Measurements from ENCODE around the gene ADAMTSL1.
A peak's percentile ranks its signal among the peaks of the same experiment; 100 is the strongest.

The ADAMTSL1 gene

DNA sequence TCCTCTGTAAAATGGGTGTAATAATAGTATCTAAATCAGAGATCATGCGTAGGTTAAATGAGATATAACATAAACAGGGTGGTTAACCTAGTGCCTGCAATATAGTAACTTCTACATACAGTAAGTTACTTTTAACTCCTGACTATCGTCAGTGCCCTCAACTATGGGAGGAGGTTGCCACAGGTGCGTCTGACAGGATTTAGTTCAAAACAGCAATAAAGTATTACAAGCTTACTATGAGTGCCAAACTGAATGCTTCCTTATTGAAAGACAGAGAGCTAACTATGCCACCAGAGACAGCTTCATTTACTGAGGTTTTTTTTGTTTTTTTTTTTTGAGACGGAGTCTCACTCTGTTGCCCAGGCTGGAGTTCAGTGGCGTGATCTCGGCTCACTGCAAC, 209.0 kb downstream of the ADAMTSL1 start:
- H3K4me3 ChIP-seq (ENCODE audit: low read length), result no peak overlapping the region
- TF ChIP-seq, protein P1, sequence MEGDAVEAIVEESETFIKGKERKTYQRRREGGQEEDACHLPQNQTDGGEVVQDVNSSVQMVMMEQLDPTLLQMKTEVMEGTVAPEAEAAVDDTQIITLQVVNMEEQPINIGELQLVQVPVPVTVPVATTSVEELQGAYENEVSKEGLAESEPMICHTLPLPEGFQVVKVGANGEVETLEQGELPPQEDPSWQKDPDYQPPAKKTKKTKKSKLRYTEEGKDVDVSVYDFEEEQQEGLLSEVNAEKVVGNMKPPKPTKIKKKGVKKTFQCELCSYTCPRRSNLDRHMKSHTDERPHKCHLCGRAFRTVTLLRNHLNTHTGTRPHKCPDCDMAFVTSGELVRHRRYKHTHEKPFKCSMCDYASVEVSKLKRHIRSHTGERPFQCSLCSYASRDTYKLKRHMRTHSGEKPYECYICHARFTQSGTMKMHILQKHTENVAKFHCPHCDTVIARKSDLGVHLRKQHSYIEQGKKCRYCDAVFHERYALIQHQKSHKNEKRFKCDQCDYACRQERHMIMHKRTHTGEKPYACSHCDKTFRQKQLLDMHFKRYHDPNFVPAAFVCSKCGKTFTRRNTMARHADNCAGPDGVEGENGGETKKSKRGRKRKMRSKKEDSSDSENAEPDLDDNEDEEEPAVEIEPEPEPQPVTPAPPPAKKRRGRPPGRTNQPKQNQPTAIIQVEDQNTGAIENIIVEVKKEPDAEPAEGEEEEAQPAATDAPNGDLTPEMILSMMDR (IDR thresholded peaks at IDR 0.05; ENCODE audit: insufficient read depth, low read depth, low read length, missing control alignments), result no peak

DNA sequence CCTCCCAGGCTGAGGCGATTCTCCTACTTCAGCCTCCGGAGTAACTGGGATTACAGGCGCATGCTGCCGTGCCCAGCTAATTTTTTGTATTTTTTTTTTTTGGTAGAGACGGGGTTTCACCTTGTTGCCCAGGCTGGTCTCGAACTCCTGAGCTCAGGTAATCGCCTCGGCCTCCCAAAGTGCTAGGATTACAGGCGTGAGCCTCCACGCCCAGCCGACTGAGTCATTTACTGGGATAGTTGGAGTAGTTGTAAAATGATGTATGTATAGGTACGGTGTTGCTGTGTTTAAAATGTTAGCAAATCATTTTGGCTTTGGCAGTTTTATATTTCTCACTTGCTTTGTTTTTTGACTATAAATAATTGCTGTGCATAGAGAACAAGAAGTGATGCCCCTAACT, 209.4 kb downstream of the ADAMTSL1 start:
- DNase-seq (ENCODE audit: low read depth), result no peak
- H3K4me3 ChIP-seq (ENCODE audit: low read length), result no peak overlapping the region
- TF ChIP-seq, protein P1 (IDR thresholded peaks at IDR 0.05; ENCODE audit: insufficient read depth, low read depth, low read length, missing control alignments), result no peak

More for the DNA sequence above, 209.0 kb downstream of the ADAMTSL1 start:
- DNase-seq (ENCODE audit: low read depth), result no peak

DNA sequence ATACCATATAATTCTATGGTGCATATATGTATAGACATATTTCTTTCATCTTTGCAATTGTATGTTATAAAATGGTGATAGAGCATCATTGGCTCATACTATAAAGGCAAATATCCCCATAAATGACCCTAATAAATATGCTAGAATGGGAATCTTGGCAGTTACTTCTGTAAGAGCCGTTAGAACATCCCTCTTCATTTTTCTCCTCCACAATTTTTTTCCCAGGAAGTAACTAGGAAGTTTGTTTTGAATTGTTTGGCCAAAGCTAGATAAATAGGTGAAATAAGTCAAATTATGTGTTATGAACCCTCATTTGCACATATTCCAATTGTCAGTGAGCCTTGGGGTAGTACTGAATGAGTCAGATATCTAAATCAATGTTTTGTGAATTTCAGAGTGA, 209.9 kb downstream of the ADAMTSL1 start:
- no peak for DNase-seq (ENCODE audit: low read depth)
- TF ChIP-seq, protein P1 (IDR thresholded peaks at IDR 0.05; ENCODE audit: insufficient read depth, low read depth, low read length, missing control alignments), result no peak

DNA sequence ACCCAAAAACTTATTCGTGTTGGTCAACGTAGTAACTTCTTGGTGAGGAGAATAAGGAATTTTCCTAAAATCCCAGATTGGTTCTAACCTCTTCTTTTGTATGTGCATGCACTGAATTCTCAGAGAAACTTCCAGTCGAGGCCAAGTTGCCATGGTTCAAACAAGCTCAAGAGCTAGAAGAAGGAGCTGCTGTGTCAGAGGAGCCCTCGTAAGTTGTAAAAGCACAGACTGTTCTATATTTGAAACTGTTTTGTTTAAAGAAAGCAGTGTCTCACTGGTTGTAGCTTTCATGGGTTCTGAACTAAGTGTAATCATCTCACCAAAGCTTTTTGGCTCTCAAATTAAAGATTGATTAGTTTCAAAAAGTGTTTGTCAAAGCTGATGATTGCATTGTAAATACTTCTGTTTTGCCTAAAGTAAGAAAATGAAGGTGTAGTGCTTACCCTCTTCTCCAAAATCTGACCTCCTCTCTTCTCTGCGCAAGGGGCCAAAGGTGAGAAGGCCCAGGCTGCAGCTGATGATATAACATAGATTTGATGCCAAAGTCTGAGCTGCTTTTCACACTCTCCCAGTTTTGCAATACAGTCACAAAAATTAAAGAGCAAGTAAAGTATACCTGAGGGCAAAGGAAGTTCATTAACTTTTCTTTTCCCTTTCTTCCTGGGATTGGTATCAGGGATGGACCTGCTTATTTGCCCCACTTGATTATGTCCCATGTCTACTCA, 210.8 kb downstream of the ADAMTSL1 start:
- no peak for DNase-seq (ENCODE audit: low read depth)
- no peak overlapping the region for H3K4me3 ChIP-seq (ENCODE audit: low read length)
- TF ChIP-seq, protein P1 (IDR thresholded peaks at IDR 0.05; ENCODE audit: insufficient read depth, low read depth, low read length, missing control alignments), result no peak

More for the DNA sequence above, 209.9 kb downstream of the ADAMTSL1 start:
- H3K4me3 ChIP-seq (ENCODE audit: low read length), result no peak overlapping the region

DNA sequence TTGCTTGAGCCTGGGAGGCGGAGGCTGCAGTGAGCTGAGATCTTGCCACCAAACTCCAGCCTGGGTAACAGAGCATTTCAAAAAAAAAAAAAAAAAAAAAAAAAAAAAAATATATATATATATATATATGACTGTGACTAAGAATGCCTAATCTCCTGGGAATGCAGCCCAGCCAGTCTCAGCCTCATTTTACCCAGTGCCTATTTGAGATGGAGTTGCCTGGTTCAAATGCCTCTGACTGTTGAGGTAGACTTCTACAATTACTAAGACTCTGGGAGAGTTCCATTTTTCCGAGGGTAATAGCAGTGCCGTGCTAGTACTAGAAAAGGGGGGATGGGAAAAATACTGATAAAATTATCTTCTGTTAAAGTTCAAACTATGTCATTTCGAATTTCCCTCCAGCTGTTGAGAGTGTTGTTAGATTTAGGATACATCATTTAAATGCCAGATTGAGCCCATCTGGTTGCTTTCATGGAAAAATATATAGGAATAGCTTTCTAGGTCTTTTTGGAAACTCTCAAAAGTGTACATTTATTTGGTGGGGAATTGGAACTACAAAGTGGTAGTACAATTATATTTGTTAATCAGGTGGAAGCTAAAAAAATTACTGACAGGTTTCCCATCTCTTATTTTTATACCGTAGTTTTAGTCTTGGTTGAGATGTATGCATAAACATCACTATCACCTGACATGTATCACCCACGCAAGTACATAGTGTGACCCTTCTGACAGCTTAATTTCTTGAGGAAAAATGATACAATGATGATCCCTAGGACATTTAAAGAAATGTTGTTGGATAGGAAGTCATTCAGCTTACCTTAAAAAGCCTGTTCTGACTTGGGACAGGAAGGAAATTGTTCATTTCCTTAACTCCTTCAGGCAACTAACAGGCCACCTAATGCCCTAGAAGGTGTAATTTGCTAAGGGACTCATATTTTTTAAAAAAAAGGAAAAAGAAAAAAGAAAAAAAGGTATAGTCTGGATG, 214.9 kb downstream of the ADAMTSL1 start:
- no peak overlapping the region for H3K4me3 ChIP-seq (ENCODE audit: low read length)
- DNase-seq (ENCODE audit: low read depth), result peak; percentile 88
- TF ChIP-seq, protein P1 (IDR thresholded peaks at IDR 0.05; ENCODE audit: insufficient read depth, low read depth, low read length, missing control alignments), result no peak

DNA sequence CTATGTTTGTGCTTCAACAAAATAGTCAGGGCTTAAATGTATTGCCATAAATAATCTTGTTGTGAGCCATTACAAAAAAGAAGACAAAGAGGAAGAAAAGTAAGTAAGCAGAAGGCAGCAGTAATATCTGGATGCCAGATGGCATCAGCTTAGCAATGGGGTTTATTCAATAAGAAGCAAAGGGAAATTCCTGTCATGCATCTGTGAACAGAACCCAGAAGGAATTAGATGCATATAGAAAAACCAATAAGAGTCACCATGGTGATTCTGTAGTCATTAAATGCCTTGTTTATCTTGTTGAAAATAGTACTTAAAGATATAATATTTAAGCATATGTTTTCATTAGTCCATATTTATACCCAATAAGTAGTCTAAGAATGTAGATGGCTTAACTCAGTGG, 216.0 kb downstream of the ADAMTSL1 start:
- DNase-seq (ENCODE audit: low read depth), result no peak
- TF ChIP-seq, protein P1 (IDR thresholded peaks at IDR 0.05; ENCODE audit: insufficient read depth, low read depth, low read length, missing control alignments), result no peak
- no peak overlapping the region for H3K4me3 ChIP-seq (ENCODE audit: low read length)
